ENCODE data around the gene MAFG. TPM values are rescaled to one million over a fixed set of nuclear protein-coding genes. Genes with fewer than 3 reads are reported as not detected.
A peak's percentile ranks its signal among the peaks of the same experiment; 100 is the strongest.

The MAFG gene
- polyA plus RNA-seq, 6 donors from 2014 or later = 3.4 to 6.7 (median 4.7) TPM

- peaks cover 0 to 6% of the 10 kb centered on the region in 2 donors for H3K36me3 Mint-ChIP-seq
- no peaks in the 10 kb centered on the region for H3K9me3 Mint-ChIP-seq
- no peaks in the 10 kb centered on the region for H3K27me3 Mint-ChIP-seq
- DNase-seq (no peak), ATAC-seq (ENCODE audit: low read depth in 2 of 2) (no peak)
- peak overlapping the region in 1 of 6 donors; percentile 56 for H3K27ac Mint-ChIP-seq
- peak overlapping the region in 2 of 8 donors; percentile 3 to 6 for H3K4me3 Mint-ChIP-seq
- H3K4me1 Mint-ChIP-seq = peaks cover 0 to 14% (median 4%) of the 10 kb centered on the region in 3 donors
Observed at GRCh38 chr17:81895400-81895799, 32.1 kb downstream of the MAFG start.

- H3K27me3 Mint-ChIP-seq = no peaks in the 10 kb centered on the region
- H3K4me3 Mint-ChIP-seq = peak overlapping the region; percentile 86 to 99 (median 95)
- H3K27ac Mint-ChIP-seq = peak overlapping the region; percentile 95 to 100 (median 97)
- H3K4me1 Mint-ChIP-seq = peaks cover 8 to 24% (median 16%) of the 10 kb centered on the region in 3 donors
- H3K9me3 Mint-ChIP-seq = no peaks in the 10 kb centered on the region
- no peak for DNase-seq
- ATAC-seq (ENCODE audit: low read depth in 2 of 2) = peak; percentile 4 to 8
- peaks cover 3 to 13% of the 10 kb centered on the region in 2 donors for H3K36me3 Mint-ChIP-seq
Observed at GRCh38 chr17:81891303-81891552, 36.3 kb downstream of the MAFG start.

- H3K4me1 Mint-ChIP-seq = peaks cover 12 to 26% (median 17%) of the 10 kb centered on the region in 3 donors
- DNase-seq (no peak), ATAC-seq (ENCODE audit: low read depth in 2 of 2) (no peak)
- H3K9me3 Mint-ChIP-seq = no peaks in the 10 kb centered on the region
- H3K27me3 Mint-ChIP-seq = no peaks in the 10 kb centered on the region
- H3K36me3 Mint-ChIP-seq = peaks cover 3 to 13% of the 10 kb centered on the region in 2 donors
- peak overlapping the region; percentile 75 to 94 (median 86) for H3K4me3 Mint-ChIP-seq
- peak overlapping the region; percentile 39 to 96 (median 91) for H3K27ac Mint-ChIP-seq
Observed at GRCh38 chr17:81890447-81891302, 36.9 kb downstream of the MAFG start.

GRCh38 chr17:81889602-81890001 lies 37.9 kb downstream of the MAFG start:
- H3K4me3 Mint-ChIP-seq = peak overlapping the region in 7 of 8 donors; percentile 66 to 94 (median 85)
- H3K27me3 Mint-ChIP-seq = no peaks in the 10 kb centered on the region
- ATAC-seq (ENCODE audit: low read depth in 2 of 2) (no peak), DNase-seq (no peak)
- peak overlapping the region in 3 of 6 donors; percentile 33 to 95 (median 72) for H3K27ac Mint-ChIP-seq
- peaks cover 16 to 31% (median 20%) of the 10 kb centered on the region in 3 donors for H3K4me1 Mint-ChIP-seq
- peaks cover 3 to 13% of the 10 kb centered on the region in 2 donors for H3K36me3 Mint-ChIP-seq
- no peaks in the 10 kb centered on the region for H3K9me3 Mint-ChIP-seq

GRCh38 chr17:81888988-81889595 lies 38.4 kb downstream of the MAFG start:
- ATAC-seq (ENCODE audit: low read depth in 2 of 2) (no peak), DNase-seq (no peak)
- H3K4me1 Mint-ChIP-seq = peaks cover 16 to 31% (median 20%) of the 10 kb centered on the region in 3 donors
- peaks cover 3 to 13% of the 10 kb centered on the region in 2 donors for H3K36me3 Mint-ChIP-seq
- no peaks in the 10 kb centered on the region for H3K27me3 Mint-ChIP-seq
- no peaks in the 10 kb centered on the region for H3K9me3 Mint-ChIP-seq
- H3K4me3 Mint-ChIP-seq = peak overlapping the region; percentile 26 to 94 (median 72)
- H3K27ac Mint-ChIP-seq = peak overlapping the region in 5 of 6 donors; percentile 32 to 77 (median 57)

GRCh38 chr17:81888105-81888987 lies 39.2 kb downstream of the MAFG start:
- no peak for ATAC-seq (ENCODE audit: low read depth in 2 of 2)
- peaks cover 3 to 13% of the 10 kb centered on the region in 2 donors for H3K36me3 Mint-ChIP-seq
- no peaks in the 10 kb centered on the region for H3K27me3 Mint-ChIP-seq
- peak overlapping the region in 4 of 6 donors; percentile 32 to 78 (median 58) for H3K27ac Mint-ChIP-seq
- DNase-seq = no peak
- H3K9me3 Mint-ChIP-seq = no peaks in the 10 kb centered on the region
- H3K4me3 Mint-ChIP-seq = peak overlapping the region in 6 of 8 donors; percentile 65 to 92 (median 70)
- peaks cover 16 to 26% (median 20%) of the 10 kb centered on the region in 3 donors for H3K4me1 Mint-ChIP-seq

GRCh38 chr17:81885869-81886548 lies 41.5 kb downstream of the MAFG start:
- peak overlapping the region in 1 of 8 donors; percentile 70 for H3K4me3 Mint-ChIP-seq
- no peaks in the 10 kb centered on the region for H3K27me3 Mint-ChIP-seq
- peaks cover 16 to 17% (median 16%) of the 10 kb centered on the region in 3 donors for H3K4me1 Mint-ChIP-seq
- peaks cover 3 to 13% of the 10 kb centered on the region in 2 donors for H3K36me3 Mint-ChIP-seq
- no peak for DNase-seq
- ATAC-seq (ENCODE audit: low read depth in 2 of 2) = no peak
- peak overlapping the region in 4 of 6 donors; percentile 39 to 89 (median 56) for H3K27ac Mint-ChIP-seq
- H3K9me3 Mint-ChIP-seq = no peaks in the 10 kb centered on the region

GRCh38 chr17:81885454-81885853 lies 42.1 kb downstream of the MAFG start:
- Mint-ChIP-seq H3K4me3 (peak overlapping the region in 1 of 8 donors; percentile 70), H3K36me3 (peaks cover 3 to 13% of the 10 kb centered on the region in 2 donors)

GRCh38 chr17:81884968-81885367 lies 42.6 kb downstream of the MAFG start:
- H3K36me3 Mint-ChIP-seq = peaks cover 3 to 13% of the 10 kb centered on the region in 2 donors
- H3K9me3 Mint-ChIP-seq = no peaks in the 10 kb centered on the region
- H3K4me1 Mint-ChIP-seq = peaks cover 14 to 16% (median 16%) of the 10 kb centered on the region in 3 donors
- ATAC-seq (ENCODE audit: low read depth in 2 of 2) (no peak), DNase-seq (no peak)
- H3K27me3 Mint-ChIP-seq = no peaks in the 10 kb centered on the region
- peak overlapping the region in 1 of 8 donors; percentile 70 for H3K4me3 Mint-ChIP-seq
- peak overlapping the region in 1 of 6 donors; percentile 63 for H3K27ac Mint-ChIP-seq

More at GRCh38 chr17:81885454-81885853, 42.1 kb downstream of the MAFG start:
- Mint-ChIP-seq H3K27me3 (no peaks in the 10 kb centered on the region), H3K9me3 (no peaks in the 10 kb centered on the region), H3K27ac (peak overlapping the region in 4 of 6 donors; percentile 39 to 89 (median 56)), H3K4me1 (peaks cover 16 to 17% (median 16%) of the 10 kb centered on the region in 3 donors)
- no peak for DNase-seq
- no peak for ATAC-seq (ENCODE audit: low read depth in 2 of 2)

- Mint-ChIP-seq H3K27ac (no peak overlapping the region), H3K27me3 (no peaks in the 10 kb centered on the region), H3K36me3 (peaks cover 3 to 13% of the 10 kb centered on the region in 2 donors), H3K4me3 (no peak overlapping the region), H3K9me3 (no peaks in the 10 kb centered on the region), H3K4me1 (peaks cover 15 to 16% (median 16%) of the 10 kb centered on the region in 3 donors)
- DNase-seq = no peak
- ATAC-seq (ENCODE audit: low read depth in 2 of 2) = no peak
Observed at GRCh38 chr17:81884520-81884919, 43.0 kb downstream of the MAFG start.

- no peak for DNase-seq
- H3K4me3 Mint-ChIP-seq = no peak overlapping the region
- H3K27me3 Mint-ChIP-seq = no peaks in the 10 kb centered on the region
- no peak for ATAC-seq (ENCODE audit: low read depth in 2 of 2)
- H3K36me3 Mint-ChIP-seq = no peaks in the 10 kb centered on the region
- no peak overlapping the region for H3K27ac Mint-ChIP-seq
- peaks cover under 1 to 5% (median 4%) of the 10 kb centered on the region in 3 donors for H3K4me1 Mint-ChIP-seq
- no peaks in the 10 kb centered on the region for H3K9me3 Mint-ChIP-seq
Observed at GRCh38 chr17:81879121-81879520, 48.4 kb downstream of the MAFG start.

GRCh38 chr17:81878294-81878693 lies 49.2 kb downstream of the MAFG start:
- no peaks in the 10 kb centered on the region for H3K9me3 Mint-ChIP-seq
- no peaks in the 10 kb centered on the region for H3K36me3 Mint-ChIP-seq
- no peak for ATAC-seq (ENCODE audit: low read depth in 2 of 2)
- H3K4me1 Mint-ChIP-seq = peaks cover 4 to 8% (median 6%) of the 10 kb centered on the region in 3 donors
- H3K4me3 Mint-ChIP-seq = no peak overlapping the region
- no peaks in the 10 kb centered on the region for H3K27me3 Mint-ChIP-seq
- H3K27ac Mint-ChIP-seq = no peak overlapping the region
- DNase-seq = no peak

All from naive B cell (primary cell).